Activated naive CD8-positive, alpha-beta T cell (primary cell): ENCODE measurements around the gene ALOX15.
A peak's percentile ranks its signal among the peaks of the same experiment; 100 is the strongest.
"Not testable (repeated sequence)": the region's sequence is repeated elsewhere in the genome, so short reads cannot be mapped to it uniquely, and the experiment has no call there.

ENCODE experiments used
- H3K27ac Mint-ChIP-seq: one replicate; pipeline ENCODE4 v1.8.0; 2021; ENCODE audit warnings: mixed read lengths
- H3K27me3 Mint-ChIP-seq: one replicate; pipeline ENCODE4 v1.8.0; 2021; ENCODE audit warnings: mixed read lengths
- H3K36me3 Mint-ChIP-seq: one replicate; pipeline ENCODE4 v1.8.0; 2021; ENCODE audit warnings: mixed read lengths
- H3K4me1 Mint-ChIP-seq: one replicate; pipeline ENCODE4 v1.8.0; 2021; ENCODE audit warnings: low read depth, mixed read lengths
- H3K4me3 Mint-ChIP-seq: one replicate; pipeline ENCODE4 v1.8.0; 2021; ENCODE audit warnings: mild to moderate bottlenecking, mixed read lengths
- H3K9me3 Mint-ChIP-seq: one replicate; pipeline ENCODE4 v1.8.0; 2021; ENCODE audit warnings: low read depth, mixed read lengths

Gene ALOX15

DNA sequence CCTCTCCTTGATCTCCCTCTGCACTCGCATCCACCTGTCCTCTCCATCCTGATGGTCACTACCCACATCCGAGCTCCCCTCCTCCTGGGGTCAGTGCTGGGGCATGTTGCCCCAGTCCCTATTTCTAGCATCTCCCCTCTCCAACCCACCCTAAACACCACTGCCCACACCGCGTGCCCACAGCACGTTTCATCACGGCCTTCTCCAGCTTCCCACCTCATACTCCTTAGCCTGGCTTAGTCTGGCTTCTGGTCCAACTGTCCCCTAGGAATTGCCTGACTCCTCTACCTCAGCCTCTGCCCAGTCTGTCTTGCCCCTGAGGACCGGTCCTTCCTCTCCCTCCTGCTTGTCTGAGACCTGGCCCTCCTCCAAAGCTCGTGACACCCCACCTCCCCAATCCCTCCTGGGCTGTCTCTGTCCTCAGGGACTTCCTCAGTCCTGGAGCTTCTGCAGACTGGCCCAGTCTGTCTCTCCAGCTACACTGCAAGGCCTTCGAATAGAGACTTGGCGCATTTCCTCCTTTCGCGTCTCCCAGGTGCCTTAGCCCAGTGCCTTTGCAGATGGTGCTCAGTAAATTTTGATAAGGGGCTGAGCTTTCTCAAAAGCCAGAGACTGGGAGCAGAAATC lies 4.9 kb downstream of the ALOX15 start:
- H3K27me3 Mint-ChIP-seq: peaks cover 35% of the 10 kb centered on the region
- H3K36me3 Mint-ChIP-seq: no peaks in the 10 kb centered on the region
- no peaks in the 10 kb centered on the region for H3K9me3 Mint-ChIP-seq
- H3K27ac Mint-ChIP-seq: no peak overlapping the region
- H3K4me3 Mint-ChIP-seq: no peak overlapping the region
- H3K4me1 Mint-ChIP-seq: peaks cover 21% of the 10 kb centered on the region

DNA sequence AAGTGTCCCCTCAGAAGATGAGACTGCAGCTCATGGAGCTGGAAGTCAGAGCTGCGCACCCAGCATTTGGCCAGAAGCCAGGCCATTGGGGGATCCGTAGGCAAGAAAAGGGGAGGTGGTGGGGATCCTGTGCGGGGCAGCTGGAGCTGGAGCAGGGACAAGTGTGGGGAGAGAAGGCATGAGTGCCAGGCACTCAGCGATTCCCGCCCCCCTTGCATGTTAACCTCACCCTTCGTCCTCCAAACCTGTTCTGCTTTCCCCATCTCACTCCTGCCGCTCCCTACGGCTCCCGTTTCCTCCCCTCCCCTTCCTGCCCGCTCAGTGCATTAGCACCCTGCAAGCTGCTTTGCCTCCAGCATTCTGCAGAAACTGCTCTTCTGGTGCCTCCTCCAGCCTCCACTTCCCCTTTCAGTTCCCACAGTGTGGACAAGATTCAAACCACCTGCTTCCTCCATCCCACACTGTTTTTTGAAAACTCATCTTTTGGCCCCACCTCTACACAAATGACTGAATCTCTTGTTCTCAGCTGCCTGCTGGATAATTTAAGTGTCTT lies 5.6 kb downstream of the ALOX15 start:
- H3K27me3 Mint-ChIP-seq: peaks cover 32% of the 10 kb centered on the region
- peak overlapping the region; percentile 15 for H3K4me3 Mint-ChIP-seq

DNA sequence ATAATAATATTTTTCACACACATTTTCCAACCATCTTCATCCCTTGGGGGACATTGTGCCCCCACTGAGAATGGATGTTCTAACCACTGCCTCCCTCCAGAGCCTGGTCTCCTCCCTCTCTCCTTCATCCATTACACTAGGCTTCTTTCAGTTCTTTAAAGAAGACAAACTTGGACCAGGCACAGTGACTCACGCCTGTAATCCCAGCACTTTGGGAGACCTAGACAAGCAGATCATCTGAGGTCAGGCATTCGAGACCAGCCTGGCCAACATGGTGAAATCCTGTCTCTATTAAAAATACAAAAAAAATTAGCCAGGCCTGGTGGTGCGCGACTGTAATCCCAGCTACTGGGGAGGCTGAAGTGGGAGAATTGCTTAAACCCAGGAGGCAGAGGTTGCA lies 6.5 kb downstream of the ALOX15 start:
- H3K27ac Mint-ChIP-seq: no peak overlapping the region
- H3K9me3 Mint-ChIP-seq: no peaks in the 10 kb centered on the region
- no peaks in the 10 kb centered on the region for H3K36me3 Mint-ChIP-seq
- H3K27me3 Mint-ChIP-seq: peaks cover 30% of the 10 kb centered on the region
- H3K4me1 Mint-ChIP-seq: peaks cover 16% of the 10 kb centered on the region
- H3K4me3 Mint-ChIP-seq: no peak overlapping the region

More for the DNA sequence above, 5.6 kb downstream of the ALOX15 start:
- Mint-ChIP-seq H3K27ac (no peak overlapping the region), H3K4me1 (peaks cover 18% of the 10 kb centered on the region), H3K36me3 (no peaks in the 10 kb centered on the region), H3K9me3 (no peaks in the 10 kb centered on the region)

DNA sequence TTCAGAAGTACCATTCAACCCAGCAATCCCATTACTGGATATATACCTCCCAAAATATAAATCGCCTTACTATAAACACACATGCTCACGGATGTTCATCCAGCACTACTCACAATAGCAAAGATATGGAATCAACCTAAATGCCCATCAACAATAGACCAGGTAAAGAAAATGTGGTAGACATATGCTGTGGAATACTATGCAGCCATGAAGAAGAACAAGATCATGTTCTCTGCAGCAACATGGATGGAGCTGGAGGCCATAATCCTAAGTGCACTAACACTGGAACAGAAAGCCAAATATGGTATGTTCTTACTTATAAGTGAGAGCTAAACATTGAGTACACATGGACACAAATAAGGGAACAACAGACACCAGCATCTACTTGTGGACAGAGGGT lies 7.8 kb downstream of the ALOX15 start:
- Mint-ChIP-seq H3K27me3 (peaks cover 25% of the 10 kb centered on the region), H3K27ac (no peak overlapping the region), H3K36me3 (no peaks in the 10 kb centered on the region), H3K4me1 (peaks cover 9% of the 10 kb centered on the region), H3K9me3 (no peaks in the 10 kb centered on the region), H3K4me3 (no peak overlapping the region)

DNA sequence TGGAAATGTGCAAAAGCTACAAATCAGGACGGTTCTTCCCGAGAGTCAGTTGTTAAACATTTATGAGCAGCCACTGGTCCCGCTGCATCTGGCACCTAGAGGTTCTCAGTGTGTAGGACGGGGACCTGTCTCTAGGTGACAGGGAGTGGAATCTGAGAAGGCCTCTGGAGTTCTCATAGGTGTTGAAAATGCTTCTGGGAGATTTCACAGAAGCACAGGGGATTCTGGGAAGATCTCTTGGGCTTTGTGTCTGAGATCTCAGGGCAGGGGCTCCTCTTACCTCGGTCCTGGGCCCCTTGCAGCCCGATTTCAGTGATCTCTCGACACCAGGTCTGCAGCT lies 8.9 kb downstream of the ALOX15 start:
- no peak overlapping the region for H3K27ac Mint-ChIP-seq
- H3K27me3 Mint-ChIP-seq: peaks cover 22% of the 10 kb centered on the region
- H3K4me3 Mint-ChIP-seq: no peak overlapping the region

DNA sequence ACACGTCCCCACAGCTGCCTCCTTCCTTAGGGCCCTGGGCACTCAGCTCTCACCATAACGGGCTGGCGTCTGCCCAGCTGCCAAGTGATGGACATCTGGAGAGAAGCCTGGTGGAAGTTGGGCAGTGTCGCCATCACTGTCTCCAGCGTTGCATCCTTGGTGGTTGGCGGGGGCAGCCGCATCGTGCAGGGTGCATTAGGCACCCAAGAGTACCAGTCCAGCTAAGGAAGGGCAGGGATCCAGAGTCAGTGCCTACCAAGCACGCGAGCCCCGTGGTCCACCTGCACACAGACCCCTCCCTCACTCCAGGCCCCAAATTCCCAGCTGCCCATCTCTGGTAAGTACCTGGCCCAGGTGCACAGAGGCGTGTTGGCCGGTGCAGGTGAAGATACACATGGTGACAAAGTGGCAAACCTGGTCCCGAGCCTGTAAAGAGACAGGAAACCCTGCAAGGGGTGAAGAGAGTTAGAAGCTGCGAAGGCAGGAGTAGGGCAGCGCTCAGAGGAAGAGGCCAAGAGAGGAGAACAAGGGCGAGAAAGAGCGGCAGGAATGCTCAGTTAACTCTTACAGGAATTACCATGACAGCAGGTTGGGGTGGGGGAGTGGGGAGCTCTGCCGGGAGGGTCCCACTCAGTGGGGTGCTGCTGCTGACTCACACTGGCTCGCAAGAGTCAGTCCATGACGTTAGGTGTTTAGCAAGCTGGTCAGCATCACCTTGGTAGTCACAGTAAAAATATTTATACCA lies 9.5 kb downstream of the ALOX15 start:
- no peak overlapping the region for H3K4me3 Mint-ChIP-seq
- peaks cover 7% of the 10 kb centered on the region for H3K4me1 Mint-ChIP-seq
- H3K36me3 Mint-ChIP-seq: no peaks in the 10 kb centered on the region
- peaks cover 24% of the 10 kb centered on the region for H3K27me3 Mint-ChIP-seq
- no peaks in the 10 kb centered on the region for H3K9me3 Mint-ChIP-seq
- no peak overlapping the region for H3K27ac Mint-ChIP-seq

More for the DNA sequence above, 8.9 kb downstream of the ALOX15 start:
- Mint-ChIP-seq H3K4me1 (peaks cover 7% of the 10 kb centered on the region), H3K9me3 (no peaks in the 10 kb centered on the region), H3K36me3 (no peaks in the 10 kb centered on the region)

DNA sequence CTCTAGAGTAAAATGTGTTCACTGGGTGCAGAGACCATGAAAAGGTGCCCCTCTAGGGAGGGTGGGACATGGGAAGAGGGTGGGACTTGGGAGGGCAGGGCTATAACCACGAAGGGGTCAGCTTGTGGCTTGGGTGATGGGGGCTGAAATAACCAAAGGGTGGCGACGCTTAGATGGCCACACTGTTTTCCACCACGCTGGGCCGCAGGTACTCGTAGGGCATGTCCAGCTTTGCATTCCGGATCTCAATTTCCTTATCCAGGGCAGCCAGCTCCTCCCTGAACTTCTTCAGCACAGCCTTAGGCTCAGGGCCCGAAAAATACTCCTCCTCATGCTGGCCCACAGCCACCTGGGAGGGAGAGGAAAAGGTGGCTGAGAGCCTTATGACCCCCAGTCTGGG lies 10.0 kb downstream of the ALOX15 start:
- H3K4me3 Mint-ChIP-seq: no peak overlapping the region
- H3K9me3 Mint-ChIP-seq: no peaks in the 10 kb centered on the region
- peaks cover 6% of the 10 kb centered on the region for H3K4me1 Mint-ChIP-seq
- H3K36me3 Mint-ChIP-seq: no peaks in the 10 kb centered on the region
- H3K27ac Mint-ChIP-seq: no peak overlapping the region
- peaks cover 18% of the 10 kb centered on the region for H3K27me3 Mint-ChIP-seq

DNA sequence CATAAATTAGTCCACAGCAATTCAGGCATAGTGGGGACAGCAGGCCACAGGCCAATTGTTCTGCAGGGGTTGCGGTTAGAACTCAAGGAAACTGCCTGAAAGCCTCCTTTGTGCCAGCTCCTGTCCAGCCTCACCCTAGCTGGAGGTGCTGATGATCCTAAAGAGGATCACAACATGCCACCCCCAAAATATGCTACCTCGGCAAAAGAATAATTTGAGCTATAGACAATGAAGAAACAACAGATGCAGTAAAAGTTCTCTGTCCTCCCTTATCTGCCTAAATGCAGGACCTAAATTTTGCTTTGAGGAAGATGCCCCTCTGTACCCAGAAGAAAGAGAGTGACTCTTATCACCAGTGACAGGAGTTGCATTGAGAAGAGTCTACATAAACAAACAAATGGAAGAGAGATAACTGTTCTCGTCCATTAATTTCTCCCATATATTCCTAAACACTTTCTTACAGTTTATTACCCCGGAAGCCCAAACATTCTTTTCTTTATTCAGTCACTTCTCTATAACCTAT lies 14.7 kb downstream of the ALOX15 start:
- Mint-ChIP-seq H3K27me3 (peaks cover 2% of the 10 kb centered on the region), H3K27ac (no peak overlapping the region), H3K4me1 (no peaks in the 10 kb centered on the region), H3K9me3 (no peaks in the 10 kb centered on the region), H3K4me3 (no peak overlapping the region), H3K36me3 (no peaks in the 10 kb centered on the region)

DNA sequence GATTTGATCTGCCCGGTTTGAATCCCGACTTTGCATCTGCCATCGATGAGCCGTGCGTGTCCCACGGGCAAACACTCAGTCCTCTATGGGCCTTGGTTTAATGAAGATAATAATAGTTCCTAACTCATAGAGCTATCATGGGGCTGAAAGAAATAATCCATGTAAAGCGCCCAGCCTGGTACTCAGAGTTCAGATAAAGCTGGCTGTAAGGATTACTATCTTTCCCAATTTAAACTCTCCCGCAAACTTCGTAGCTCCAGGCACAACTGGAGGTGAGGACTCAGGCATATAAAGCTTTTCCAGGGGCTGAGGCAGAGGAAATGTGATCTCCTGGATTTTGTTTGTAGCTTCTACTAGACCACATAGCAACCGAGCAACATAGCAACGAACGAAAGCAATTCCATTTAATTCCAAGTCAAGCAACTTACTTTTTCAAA lies 16.3 kb downstream of the ALOX15 start:
- Mint-ChIP-seq H3K9me3 (no peaks in the 10 kb centered on the region), H3K27me3 (peaks cover 2% of the 10 kb centered on the region), H3K4me1 (no peaks in the 10 kb centered on the region), H3K4me3 (no peak overlapping the region), H3K27ac (no peak overlapping the region), H3K36me3 (no peaks in the 10 kb centered on the region)

DNA sequence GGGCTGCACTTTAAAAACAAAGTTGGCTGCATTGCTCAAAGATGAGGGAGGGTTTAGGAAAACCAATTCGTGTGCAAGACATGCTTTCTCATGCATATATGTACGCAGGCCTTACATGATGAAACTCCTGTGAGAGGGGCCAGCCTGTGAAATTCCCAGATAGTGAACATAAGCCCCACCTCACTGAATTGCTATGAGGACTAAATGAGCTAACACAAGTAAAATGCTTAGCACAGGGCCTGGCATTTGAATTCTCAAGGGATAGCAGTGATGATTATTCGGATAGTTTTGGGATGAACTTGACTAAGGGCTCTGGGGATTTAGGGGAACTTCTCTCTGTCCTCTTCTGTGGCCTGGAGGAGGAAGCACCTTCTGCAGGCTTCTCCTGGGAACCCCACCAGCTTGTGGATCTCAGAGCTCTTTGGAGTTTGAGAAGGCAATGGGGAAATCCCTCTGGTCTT lies 17.0 kb downstream of the ALOX15 start:
- not testable (repeated sequence) for H3K36me3 Mint-ChIP-seq, H3K27ac Mint-ChIP-seq, H3K27me3 Mint-ChIP-seq, H3K4me1 Mint-ChIP-seq, H3K4me3 Mint-ChIP-seq, H3K9me3 Mint-ChIP-seq

DNA sequence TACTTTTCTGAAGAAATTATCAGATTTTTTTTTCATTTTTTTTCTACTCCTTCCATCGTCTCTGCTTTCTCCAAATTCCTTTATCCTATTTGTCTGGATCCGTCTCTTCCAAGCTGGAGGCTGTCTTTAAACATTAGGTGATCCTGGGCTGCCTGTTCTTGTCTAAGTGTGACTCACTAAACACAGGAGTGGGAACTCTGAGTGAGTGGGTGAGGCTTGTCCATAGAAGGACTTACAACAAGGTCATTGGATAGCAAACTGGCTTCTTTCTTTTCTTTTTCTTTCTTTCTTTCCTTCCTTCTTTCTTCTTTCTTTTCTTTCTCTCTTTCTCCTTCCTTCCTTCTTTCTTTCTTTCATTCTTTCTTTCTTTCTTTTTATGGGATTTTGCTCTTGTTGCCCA lies 18.2 kb downstream of the ALOX15 start:
- Mint-ChIP-seq H3K27ac (no peak overlapping the region), H3K4me1 (no peaks in the 10 kb centered on the region), H3K9me3 (no peaks in the 10 kb centered on the region), H3K27me3 (peaks cover 2% of the 10 kb centered on the region), H3K36me3 (no peaks in the 10 kb centered on the region), H3K4me3 (no peak overlapping the region)

DNA sequence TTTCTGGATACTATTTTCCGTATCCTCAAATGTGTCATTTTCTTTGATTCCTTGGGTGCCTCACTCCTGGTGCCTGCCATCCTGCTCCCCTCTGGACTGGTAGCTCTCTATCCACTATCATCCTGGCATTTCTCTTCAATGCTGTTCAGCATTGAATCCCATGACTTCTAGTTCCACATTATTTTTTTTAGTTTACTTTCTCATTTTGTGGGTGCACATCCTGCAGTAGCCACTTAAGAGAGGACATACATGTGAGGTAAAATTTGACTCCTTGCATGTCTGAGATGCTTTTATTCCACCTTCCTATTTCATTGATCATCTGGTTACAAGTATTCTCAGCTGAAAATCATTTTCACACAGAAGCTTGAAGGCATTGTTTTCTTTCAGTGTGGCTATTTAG lies 19.1 kb downstream of the ALOX15 start:
- H3K4me3 Mint-ChIP-seq: no peak overlapping the region
- H3K4me1 Mint-ChIP-seq: no peaks in the 10 kb centered on the region
- no peaks in the 10 kb centered on the region for H3K36me3 Mint-ChIP-seq
- H3K27ac Mint-ChIP-seq: no peak overlapping the region
- H3K27me3 Mint-ChIP-seq: peaks cover 1% of the 10 kb centered on the region
- H3K9me3 Mint-ChIP-seq: no peaks in the 10 kb centered on the region

DNA sequence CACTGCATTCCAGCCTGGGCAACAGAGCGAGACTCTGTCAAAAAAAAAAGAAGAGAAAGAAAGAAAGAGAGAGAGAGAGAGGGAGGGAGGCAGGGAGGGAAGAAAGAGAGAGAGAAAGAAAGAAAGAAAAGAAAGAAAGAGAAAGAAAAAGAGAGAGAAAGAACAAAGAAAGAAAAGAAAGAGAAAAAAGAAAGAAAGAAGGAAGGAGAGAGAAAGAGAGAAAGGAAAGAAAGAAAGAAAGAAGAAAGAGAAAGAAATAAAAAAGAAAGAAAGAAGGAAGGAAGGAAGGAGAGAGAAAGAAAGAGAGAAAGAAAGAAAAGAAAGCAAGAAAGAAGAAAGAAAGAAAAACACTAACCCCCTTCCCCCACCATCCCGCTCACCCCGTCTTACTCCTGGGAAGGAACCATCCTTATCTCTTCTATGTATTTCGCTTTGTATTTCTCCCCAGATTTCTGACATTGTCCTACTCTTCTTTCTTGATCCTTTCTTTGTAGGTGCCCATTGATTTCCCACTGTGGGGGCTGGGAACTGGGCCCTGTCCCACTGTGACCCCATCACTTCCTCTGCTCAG lies 20.9 kb downstream of the ALOX15 start:
- no peak overlapping the region for H3K4me3 Mint-ChIP-seq

DNA sequence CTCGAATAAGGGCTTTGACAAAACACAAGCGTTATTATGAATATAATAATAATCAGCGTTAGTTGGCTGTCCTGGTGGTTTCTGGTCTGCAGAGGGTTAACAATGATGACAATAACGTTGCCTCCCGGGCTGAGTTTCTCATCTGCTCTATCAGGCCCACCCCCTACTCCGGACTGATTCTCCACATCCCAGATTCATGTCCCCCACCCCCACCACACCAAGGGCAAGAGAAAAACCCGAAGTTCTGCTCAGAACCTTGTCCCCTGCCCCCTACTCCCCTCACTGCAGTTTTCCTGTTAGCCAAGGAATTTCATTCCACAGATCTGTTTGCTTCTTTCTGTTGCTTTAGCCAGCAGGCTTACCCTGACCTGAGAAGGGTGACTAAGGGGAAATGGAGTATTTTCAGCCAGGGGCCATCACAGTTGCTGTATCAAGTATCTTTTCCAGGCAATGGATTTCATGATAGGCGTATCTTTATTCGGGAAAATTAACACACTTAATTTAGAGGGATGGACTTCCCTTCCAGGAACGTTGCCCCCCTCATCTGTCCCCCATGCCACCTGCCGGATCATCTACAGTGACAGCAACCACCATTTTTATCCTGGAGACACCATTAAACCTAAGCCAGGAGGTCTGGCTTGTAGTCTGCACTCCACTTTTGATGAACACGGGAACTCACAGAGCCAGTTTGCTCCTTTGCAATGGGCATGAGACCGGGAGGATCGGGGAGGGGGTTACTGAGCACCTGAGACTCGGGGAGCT lies 23.7 kb downstream of the ALOX15 start:
- H3K27ac Mint-ChIP-seq: no peak overlapping the region
- H3K4me3 Mint-ChIP-seq: no peak overlapping the region
- no peaks in the 10 kb centered on the region for H3K9me3 Mint-ChIP-seq
- H3K27me3 Mint-ChIP-seq: peaks cover 4% of the 10 kb centered on the region
- H3K36me3 Mint-ChIP-seq: no peaks in the 10 kb centered on the region
- no peaks in the 10 kb centered on the region for H3K4me1 Mint-ChIP-seq

More for the DNA sequence above, 20.9 kb downstream of the ALOX15 start:
- peaks cover 2% of the 10 kb centered on the region for H3K27me3 Mint-ChIP-seq
- no peak overlapping the region for H3K27ac Mint-ChIP-seq
- H3K4me1 Mint-ChIP-seq: no peaks in the 10 kb centered on the region
- H3K9me3 Mint-ChIP-seq: no peaks in the 10 kb centered on the region
- no peaks in the 10 kb centered on the region for H3K36me3 Mint-ChIP-seq
